Large intestine (tissue), 12 donors: ENCODE data around the gene USP8. TPM values are rescaled to one million over a fixed set of nuclear protein-coding genes. Genes with fewer than 3 reads are reported as not detected.
"Not testable (repeated sequence)": the region's sequence is repeated elsewhere in the genome, so short reads cannot be mapped to it uniquely, and the experiment has no call there.

Source experiments
- DNase-seq, 2 donors: peaks; one replicate each; pipeline versions ENCODE4 v3.0.0 to v3.0.0-alpha.2; 2013
- H3K27ac ChIP-seq: one replicate; pipeline ENCODE4 v1.5.1; 2013; ENCODE audit warnings: low read length
- H3K27me3 ChIP-seq: 2 replicates; pipeline ENCODE4 v1.6.1; 2013; ENCODE audit warnings: low read length; ENCODE audit not compliant: control insufficient read depth, insufficient read depth
- H3K36me3 ChIP-seq: 2 replicates; pipeline ENCODE4 v1.6.1; 2013; ENCODE audit warnings: low read length; ENCODE audit not compliant: control insufficient read depth, insufficient read depth
- H3K4me1 ChIP-seq: one replicate; pipeline ENCODE4 v1.6.1; 2013; ENCODE audit warnings: low read length; ENCODE audit not compliant: control insufficient read depth, insufficient read depth
- H3K4me3 ChIP-seq: one replicate; pipeline ENCODE4 v1.5.1; 2013; ENCODE audit warnings: low read length
- H3K9me3 ChIP-seq: one replicate; pipeline ENCODE4 v1.6.1; 2013; ENCODE audit warnings: mild to moderate bottlenecking, low read depth, low read length, moderate library complexity; ENCODE audit not compliant: control insufficient read depth
- WGBS: methylation state at CpG from one replicate; pipeline ENCODE4 v1.1.5; 2013; ENCODE audit warnings: low lambda C conversion rate; ENCODE audit not compliant: insufficient coverage; 5-methylcytosine and 5-hydroxymethylcytosine counted together
- long read RNA-seq, 11 donors: transcript quantifications; one replicate each; lab custom pipeline, GENCODE V29; 2026
- polyA plus RNA-seq: library from polyadenylated mRNA; unstranded; fragments of 120-200 nt; gene quantifications from one replicate; pipeline ENCODE4 v1.2.1, GENCODE V29; 2013

USP8 gene
- 59.9 TPM for polyA plus RNA-seq
- long read RNA-seq, donor 1, partial matches to known transcripts = 0 of 1 reads
- long read RNA-seq, donor 1, other reads (novel, unspliced or antisense) = 0 of 1 reads
- long read RNA-seq, donor 2, partial matches to known transcripts = 7 of 8 reads
- long read RNA-seq, donor 2, other reads (novel, unspliced or antisense) = 0 of 8 reads
- long read RNA-seq, donor 3 = 0 reads
- long read RNA-seq, donor 4 = 0 reads
- long read RNA-seq, donor 5, partial matches to known transcripts = 6 of 6 reads
- long read RNA-seq, donor 5, other reads (novel, unspliced or antisense) = 0 of 6 reads
- long read RNA-seq, donor 6, partial matches to known transcripts = 20 of 23 reads
- long read RNA-seq, donor 6, other reads (novel, unspliced or antisense) = 0 of 23 reads
- long read RNA-seq, donor 7 = 0 reads
- long read RNA-seq, donor 8 = 0 reads
- long read RNA-seq, donor 9 = 0 reads
- long read RNA-seq, donor 10, partial matches to known transcripts = 0 of 1 reads
- long read RNA-seq, donor 10, other reads (novel, unspliced or antisense) = 0 of 1 reads
- long read RNA-seq, donor 11 = 0 reads

DNA sequence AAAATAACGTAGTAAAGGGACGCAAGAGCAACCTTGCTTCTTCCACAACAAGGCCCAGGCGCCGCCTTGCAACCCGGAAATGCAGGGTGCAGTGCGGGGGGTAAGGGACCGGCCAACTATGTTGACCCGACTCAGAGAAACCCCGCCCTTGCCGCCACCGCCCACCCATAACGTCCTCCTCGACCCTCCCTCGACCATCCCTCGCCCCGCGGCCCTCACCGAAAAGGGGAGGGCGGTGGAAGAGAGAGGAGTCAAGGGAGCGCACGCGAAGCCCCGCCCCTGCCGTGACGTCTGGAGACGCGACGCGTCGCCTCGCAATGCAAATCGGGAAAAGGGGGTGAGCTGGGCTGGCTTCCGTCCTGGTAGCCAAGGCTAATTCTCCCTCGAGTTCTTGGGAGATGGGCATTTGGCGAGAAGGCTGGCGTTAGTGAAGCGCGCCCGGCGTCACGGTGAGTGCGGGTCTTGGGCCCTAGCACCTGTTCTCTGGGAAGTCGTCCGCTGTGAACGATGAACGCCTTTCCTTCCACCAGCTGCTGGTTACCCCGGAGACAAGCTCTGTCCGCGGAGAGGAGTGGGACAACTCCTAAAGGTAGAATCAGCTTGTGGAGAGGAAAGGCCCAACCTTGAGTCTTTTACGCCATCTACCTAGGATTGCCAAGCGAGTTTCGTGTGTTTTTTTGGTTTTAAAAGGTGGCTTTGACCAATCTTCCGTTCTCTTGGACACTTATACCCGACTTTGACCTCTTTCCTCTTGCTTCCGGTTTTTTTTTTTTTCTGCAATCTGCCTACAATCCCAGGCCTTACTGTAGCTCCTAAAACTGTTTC, at the start of gene USP8:
USP8 (plus strand) TSS at position 340 of the 825 bp plus-strand sequence. CDS start 14,669 bp downstream, outside the sequence.
- peak within 1 kb of the TSS; percentile 84 for H3K27ac ChIP-seq
- H3K27me3 ChIP-seq = no peaks in the 10 kb centered on the region
- peaks cover 9% of the 10 kb centered on the region for H3K36me3 ChIP-seq
- no peaks in the 10 kb centered on the region for H3K4me1 ChIP-seq
- peak within 1 kb of the TSS; percentile 70 for H3K4me3 ChIP-seq
- DNase-seq = peak; percentile 98 to 99
- 0% methylated on average over 3 of the region's 55 CpGs for WGBS
- peaks cover 5% of the 10 kb centered on the region for H3K9me3 ChIP-seq

DNA sequence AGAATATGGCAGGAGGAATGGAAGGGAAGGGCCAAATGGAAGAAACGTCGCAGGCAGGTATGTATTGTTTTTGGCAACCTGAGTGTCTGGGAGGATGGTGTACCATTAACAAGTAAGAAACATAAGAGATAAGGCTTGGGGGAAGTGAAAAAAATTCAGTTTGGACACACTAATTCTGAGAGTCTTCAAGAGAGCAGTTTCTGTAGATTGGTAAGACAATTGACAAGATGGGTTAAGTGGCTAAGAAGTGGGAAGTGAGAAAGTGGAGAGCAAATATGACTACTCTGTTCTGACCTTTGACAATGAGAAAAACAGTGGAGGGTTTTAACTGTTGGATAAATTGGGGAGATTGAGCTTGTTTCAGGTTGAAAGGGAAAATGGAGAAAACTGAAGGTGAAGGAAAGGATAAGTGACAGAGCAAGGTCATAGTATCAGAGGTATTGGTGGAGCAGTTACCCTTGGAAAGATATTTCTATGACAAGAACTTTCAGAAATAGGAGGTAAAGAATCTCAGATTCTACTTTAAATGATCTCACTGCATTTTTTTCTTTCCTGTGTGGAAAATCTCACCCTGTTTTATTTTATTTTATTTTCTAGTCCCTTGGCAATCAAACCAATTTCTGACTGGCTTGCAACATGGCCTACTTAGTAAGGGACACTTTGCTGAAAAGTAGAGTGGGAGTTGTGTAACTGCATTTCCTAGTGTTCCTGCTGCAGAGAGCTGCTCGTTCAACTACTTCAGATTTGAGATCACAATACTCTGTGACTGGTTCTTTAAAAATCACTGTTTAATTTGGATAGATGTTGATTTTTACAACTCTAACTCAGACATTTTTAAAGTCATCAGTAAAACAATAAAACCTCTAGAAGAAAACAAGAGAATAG, 46.1 kb upstream of the USP8 start:
- H3K27ac ChIP-seq = no peak overlapping the region
- H3K36me3 ChIP-seq = no peaks in the 10 kb centered on the region
- 50% methylated on average over 1 of the region's 3 CpGs for WGBS
- no peak for DNase-seq
- no peaks in the 10 kb centered on the region for H3K4me1 ChIP-seq
- no peaks in the 10 kb centered on the region for H3K27me3 ChIP-seq
- H3K4me3 ChIP-seq = no peak overlapping the region
- no peaks in the 10 kb centered on the region for H3K9me3 ChIP-seq

DNA sequence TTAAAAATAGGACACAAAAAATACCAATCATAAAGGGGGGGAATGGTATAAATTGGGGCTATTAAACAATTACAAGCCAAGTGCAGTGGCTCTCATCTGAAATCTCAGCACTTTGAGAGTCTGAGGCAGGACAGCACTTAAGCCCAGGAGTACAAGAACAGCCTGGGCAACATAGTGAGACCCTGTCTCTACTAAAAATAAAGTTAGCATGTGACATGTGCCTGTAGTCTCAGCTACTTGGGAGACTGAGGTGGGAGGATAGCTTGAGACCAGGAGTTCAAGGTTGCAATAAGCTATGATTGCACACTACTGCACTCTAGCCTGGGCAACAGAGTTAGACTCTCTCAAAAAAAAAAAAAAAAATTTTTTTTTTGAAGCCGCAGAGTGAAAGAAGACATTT, 45.4 kb upstream of the USP8 start:
- WGBS = no CpG with 5 or more reads among the region's 1 CpG
- no peak overlapping the region for H3K4me3 ChIP-seq
- no peak for DNase-seq
- H3K36me3 ChIP-seq = no peaks in the 10 kb centered on the region
- no peak overlapping the region for H3K27ac ChIP-seq
- no peaks in the 10 kb centered on the region for H3K27me3 ChIP-seq
- no peaks in the 10 kb centered on the region for H3K9me3 ChIP-seq
- no peaks in the 10 kb centered on the region for H3K4me1 ChIP-seq

DNA sequence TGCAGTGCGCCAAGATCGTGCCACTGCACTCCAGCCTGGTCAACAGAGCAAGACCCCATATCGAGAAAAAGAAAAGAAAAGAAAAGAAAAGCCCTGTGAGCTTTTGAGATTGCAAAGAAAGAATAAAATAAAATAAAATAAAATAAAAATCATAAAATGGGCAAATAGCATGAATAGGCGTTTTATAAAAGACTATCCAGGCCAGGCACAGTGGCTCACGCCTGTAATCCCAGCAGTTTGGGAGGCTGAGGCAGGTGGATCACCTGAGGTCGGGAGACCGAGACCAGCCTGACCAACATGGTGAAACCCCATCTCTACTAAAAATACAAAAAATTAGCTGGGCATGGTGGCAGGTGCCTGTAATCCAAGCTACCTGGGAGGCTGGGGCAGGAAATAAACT, 44.8 kb upstream of the USP8 start:
- 100% methylated on average over 3 of the region's 7 CpGs for WGBS
- not testable (repeated sequence) for H3K4me1 ChIP-seq, H3K36me3 ChIP-seq, H3K4me3 ChIP-seq, H3K27ac ChIP-seq, DNase-seq, H3K27me3 ChIP-seq, H3K9me3 ChIP-seq

DNA sequence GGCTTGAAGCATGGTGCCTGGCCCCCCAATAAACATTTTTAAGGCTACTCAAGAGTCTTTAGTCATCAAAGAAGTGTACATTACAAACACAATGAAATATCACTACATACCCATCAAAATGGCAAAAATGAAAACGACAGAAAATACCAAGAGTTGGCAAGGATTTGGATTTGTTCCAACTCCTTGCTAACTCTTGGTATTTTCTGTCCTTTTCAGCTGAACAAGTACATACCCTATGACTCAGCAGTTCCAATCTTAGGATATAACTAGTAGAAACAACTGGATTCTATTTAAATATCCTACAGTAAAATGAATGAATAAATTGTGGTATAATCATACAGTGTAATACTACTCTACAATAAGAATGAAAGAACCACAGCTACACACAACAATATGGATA, 44.1 kb upstream of the USP8 start:
- Histone ChIP-seq H3K4me1 (no peaks in the 10 kb centered on the region), H3K9me3 (no peaks in the 10 kb centered on the region), H3K27me3 (no peaks in the 10 kb centered on the region), H3K36me3 (no peaks in the 10 kb centered on the region), H3K27ac (no peak overlapping the region), H3K4me3 (no peak overlapping the region)
- WGBS = 86% methylated on average over 1 of the region's 1 CpG
- no peak for DNase-seq

DNA sequence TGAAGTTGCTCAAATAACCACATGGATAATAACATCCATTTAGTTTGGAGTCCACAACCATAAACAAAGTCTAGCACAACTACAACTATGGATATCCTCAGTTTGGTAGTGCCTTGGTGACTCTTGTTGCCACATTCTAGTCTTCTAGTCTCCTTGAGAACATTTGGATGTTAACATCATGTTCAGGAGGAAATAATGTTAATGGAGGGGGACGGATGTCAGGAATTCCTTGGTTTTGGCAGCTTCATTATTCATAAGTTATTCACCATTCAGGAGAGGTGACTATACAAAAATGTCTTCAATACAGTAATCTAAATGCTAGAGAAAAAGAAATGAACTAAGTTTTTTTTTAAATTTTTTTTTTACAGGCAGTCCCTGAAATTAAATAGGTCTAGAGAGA, 42.8 kb upstream of the USP8 start:
- no peak for DNase-seq
- H3K36me3 ChIP-seq = no peaks in the 10 kb centered on the region
- H3K4me1 ChIP-seq = no peaks in the 10 kb centered on the region
- H3K4me3 ChIP-seq = no peak overlapping the region
- no peaks in the 10 kb centered on the region for H3K27me3 ChIP-seq
- H3K9me3 ChIP-seq = no peaks in the 10 kb centered on the region
- 100% methylated on average over 1 of the region's 1 CpG for WGBS
- H3K27ac ChIP-seq = no peak overlapping the region

DNA sequence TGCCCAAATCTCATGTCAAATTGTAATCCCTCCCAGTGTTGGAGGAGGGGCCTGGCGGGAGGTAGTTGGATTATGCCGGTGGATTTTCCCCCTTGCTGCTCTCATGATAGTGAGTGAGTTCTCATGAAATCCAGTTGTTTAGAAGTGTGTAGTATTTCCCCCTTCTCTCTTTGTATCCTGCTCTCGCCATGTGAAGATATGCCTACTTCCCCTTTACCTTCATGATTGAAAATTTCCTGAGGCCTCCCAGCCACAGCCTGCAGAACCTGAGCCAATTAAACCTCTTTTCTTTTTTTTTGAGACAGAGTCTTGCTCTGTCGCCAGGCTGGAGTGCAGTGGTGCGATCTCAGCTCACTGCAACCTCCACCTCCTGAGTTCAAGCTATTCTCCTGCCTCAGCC, 41.8 kb upstream of the USP8 start:
- not testable (repeated sequence) for H3K4me1 ChIP-seq, H3K4me3 ChIP-seq, H3K27me3 ChIP-seq, DNase-seq, H3K27ac ChIP-seq, H3K9me3 ChIP-seq, H3K36me3 ChIP-seq
- WGBS = 67% methylated on average over 1 of the region's 5 CpGs

DNA sequence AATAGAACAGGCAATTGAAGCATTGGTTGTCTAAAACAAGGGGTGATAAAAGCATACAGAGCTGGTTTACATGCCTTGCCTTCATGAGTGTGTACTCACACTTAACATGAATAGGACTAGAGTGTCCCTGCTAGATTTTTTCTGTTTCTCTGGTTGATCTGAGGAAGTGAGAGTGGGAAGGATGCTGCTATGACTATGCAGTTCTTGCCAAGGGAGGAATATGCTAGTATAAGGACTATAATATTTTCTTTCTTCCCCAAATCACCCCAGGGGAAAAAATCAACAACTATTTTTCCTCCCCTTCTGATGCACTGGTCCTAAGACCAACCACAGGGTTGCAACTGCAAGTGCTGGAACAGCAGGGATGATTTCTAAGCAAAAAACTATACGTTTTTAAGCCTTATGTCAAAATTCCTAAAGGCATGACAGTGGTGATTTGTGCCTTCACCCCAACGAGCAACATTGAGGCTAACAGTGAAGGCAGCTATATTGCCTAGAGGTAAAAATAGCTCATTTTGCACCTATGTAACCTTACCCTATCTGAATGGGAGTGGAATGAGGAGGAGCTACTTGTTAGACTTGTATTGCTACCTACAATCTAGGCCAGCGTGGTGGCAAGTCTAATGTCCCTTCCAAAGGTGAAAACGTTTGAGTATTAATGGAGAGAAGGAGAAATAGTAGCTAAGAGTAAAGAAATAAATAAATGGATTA, 33.5 kb upstream of the USP8 start:
- Histone ChIP-seq H3K4me1 (no peaks in the 10 kb centered on the region), H3K9me3 (no peaks in the 10 kb centered on the region), H3K36me3 (no peaks in the 10 kb centered on the region), H3K27me3 (no peaks in the 10 kb centered on the region), H3K4me3 (no peak overlapping the region), H3K27ac (no peak overlapping the region)
- peak; percentile 16 to 49 for DNase-seq
- WGBS = 43% methylated on average over 3 of the region's 4 CpGs

DNA sequence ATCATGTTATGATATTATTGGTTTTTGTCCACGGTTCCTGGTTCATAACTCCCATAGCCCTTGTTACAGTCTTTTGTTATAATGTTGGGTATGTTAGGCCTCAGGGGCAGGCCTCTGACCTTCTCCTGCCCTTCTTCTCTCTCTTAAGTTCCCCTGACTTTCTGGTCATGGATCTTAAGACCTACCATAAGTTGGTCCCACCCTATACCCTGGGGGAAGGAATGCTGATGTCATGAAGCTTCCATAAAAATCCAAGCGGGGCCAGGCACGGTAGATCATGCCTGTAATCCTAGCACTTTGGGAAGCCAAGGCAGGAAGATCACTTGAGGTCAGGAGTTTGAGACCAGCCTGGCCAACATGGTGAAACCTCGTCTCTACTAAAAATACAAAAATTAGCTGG, 32.6 kb upstream of the USP8 start:
- not testable (repeated sequence) for H3K4me1 ChIP-seq, H3K27ac ChIP-seq

More for the DNA sequence above, 32.6 kb upstream of the USP8 start:
- 80% methylated on average over 1 of the region's 4 CpGs for WGBS
- DNase-seq, H3K4me3 ChIP-seq, H3K9me3 ChIP-seq, H3K36me3 ChIP-seq, H3K27me3 ChIP-seq: not testable (repeated sequence)
